OCI-LY7 (cell line): ENCODE data around the gene NCS1.

Experiments used
- EZH2phosphoT487 ChIP-seq: fragments of 200-600 bp; sonication (generic); IDR thresholded peaks from 2 replicates; pipeline ENCODE4 v1.6.1; 2018; ENCODE audit warnings: low read depth, borderline replicate concordance, mild to moderate bottlenecking, mixed run types, antibody characterized with exemption, low read length, moderate library complexity, mixed read lengths
- TF ChIP-seq, protein P1 (sequence below): fragments of 200-600 bp; sonication (generic); conservative IDR thresholded peaks from 2 replicates; pipeline ENCODE4 v1.5.1; 2014; ENCODE audit warnings: mild to moderate bottlenecking, antibody characterized with exemption, low read length, moderate library complexity, mixed read lengths

DNA sequence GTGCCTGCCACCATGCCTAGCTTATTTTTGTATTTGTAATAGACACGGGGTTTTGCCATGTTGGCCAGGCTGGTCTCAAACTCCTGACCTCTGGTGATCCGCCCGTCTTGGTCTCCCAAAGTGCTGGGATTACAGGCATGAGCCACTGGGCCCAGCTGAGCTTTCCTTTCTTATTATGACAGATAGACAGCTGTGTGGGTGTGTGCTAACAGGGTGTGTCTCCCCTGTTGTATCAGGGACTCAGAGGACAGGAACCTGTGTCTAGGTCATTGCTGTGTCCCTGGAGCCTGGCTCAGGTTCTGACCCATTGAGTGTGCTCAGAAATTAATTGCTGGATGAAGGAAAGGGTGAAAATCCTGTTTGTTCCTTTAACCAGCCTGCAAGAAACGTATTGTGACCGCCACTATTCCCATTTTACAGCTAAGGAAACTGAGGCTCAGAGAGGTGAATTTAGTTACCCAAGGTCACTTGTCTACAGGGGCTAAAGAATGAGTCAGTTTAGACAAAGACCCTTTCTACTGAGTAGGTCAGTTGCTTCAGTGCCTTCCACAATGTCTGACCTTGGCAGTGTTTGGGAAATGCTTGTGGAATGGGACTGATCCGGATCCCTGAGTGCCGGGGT is 16.8 kb downstream of the NCS1 start:
- TF ChIP-seq, protein P1, sequence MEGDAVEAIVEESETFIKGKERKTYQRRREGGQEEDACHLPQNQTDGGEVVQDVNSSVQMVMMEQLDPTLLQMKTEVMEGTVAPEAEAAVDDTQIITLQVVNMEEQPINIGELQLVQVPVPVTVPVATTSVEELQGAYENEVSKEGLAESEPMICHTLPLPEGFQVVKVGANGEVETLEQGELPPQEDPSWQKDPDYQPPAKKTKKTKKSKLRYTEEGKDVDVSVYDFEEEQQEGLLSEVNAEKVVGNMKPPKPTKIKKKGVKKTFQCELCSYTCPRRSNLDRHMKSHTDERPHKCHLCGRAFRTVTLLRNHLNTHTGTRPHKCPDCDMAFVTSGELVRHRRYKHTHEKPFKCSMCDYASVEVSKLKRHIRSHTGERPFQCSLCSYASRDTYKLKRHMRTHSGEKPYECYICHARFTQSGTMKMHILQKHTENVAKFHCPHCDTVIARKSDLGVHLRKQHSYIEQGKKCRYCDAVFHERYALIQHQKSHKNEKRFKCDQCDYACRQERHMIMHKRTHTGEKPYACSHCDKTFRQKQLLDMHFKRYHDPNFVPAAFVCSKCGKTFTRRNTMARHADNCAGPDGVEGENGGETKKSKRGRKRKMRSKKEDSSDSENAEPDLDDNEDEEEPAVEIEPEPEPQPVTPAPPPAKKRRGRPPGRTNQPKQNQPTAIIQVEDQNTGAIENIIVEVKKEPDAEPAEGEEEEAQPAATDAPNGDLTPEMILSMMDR, result no peak
- no peak for TF ChIP-seq EZH2phosphoT487
